PC-3 (cell line): Measurements from ENCODE around the gene PRICKLE1. TPM values are rescaled to one million over a fixed set of nuclear protein-coding genes. Genes with fewer than 3 reads are reported as not detected.

ENCODE experiments used
- ATAC-seq: fragments of 200-7000 bp; cut with Tn5 transposase; 2 replicates; pipeline ENCODE4 v1.9.1; 2020; ENCODE audit warnings: mild to moderate bottlenecking, moderate library complexity
- BruUV-seq: library from RNA; stranded (reverse); fragments of 400-500 nt; replicated peaks from 2 replicates; lab custom pipeline; 2021; lab: Mats Ljungman, UMichigan
- CTCF ChIA-PET: fragments of 300-600 bp; sonication (Branson Sonifier 250); formaldehyde crosslinking; loops from one replicate; lab custom pipeline; 2022; ENCODE audit warnings: antibody characterized with exemption; lab: Charles Lee
- POLR2A ChIA-PET: fragments of 300-600 bp; sonication (Branson Sonifier 250); formaldehyde crosslinking; loops from one replicate; lab custom pipeline; 2022; ENCODE audit warnings: antibody characterized with exemption; ENCODE audit not compliant: unreplicated experiment; lab: Charles Lee
- DNase-seq: peaks from one replicate; pipeline ENCODE4 v3.0.0-alpha.2; 2015
- H2AFZ ChIP-seq: fragments of 300-600 bp; sonication (generic); 2 replicates; pipeline ENCODE4 v1.6.0; 2016; ENCODE audit warnings: antibody characterized with exemption, low read length
- H3F3A ChIP-seq: fragments of 300-600 bp; sonication (generic); one replicate; pipeline ENCODE4 v1.6.0; 2017; ENCODE audit warnings: antibody characterized with exemption, low read length, control low read depth, mild to moderate bottlenecking; ENCODE audit not compliant: unreplicated experiment
- H3K27ac ChIP-seq: fragments of 300-600 bp; sonication (generic); 2 replicates; pipeline ENCODE4 v1.5.1; 2016; ENCODE audit warnings: mild to moderate bottlenecking, low read length
- H3K27me3 ChIP-seq: fragments of 300-600 bp; sonication (generic); 2 replicates; pipeline ENCODE4 v1.6.1; 2016; ENCODE audit warnings: low read length, mixed read lengths
- H3K36me3 ChIP-seq: fragments of 300-600 bp; sonication (generic); 2 replicates; pipeline ENCODE4 v1.6.1; 2016; ENCODE audit warnings: low read depth, mixed run types, low read length, mixed read lengths
- H3K4me1 ChIP-seq: fragments of 300-600 bp; sonication (generic); 2 replicates; pipeline ENCODE4 v1.5.1; 2016; ENCODE audit warnings: low read length; ENCODE audit not compliant: insufficient read depth
- H3K4me2 ChIP-seq: fragments of 300-600 bp; sonication (generic); 2 replicates; pipeline ENCODE4 v1.6.0; 2016; ENCODE audit warnings: low read length
- H3K4me3 ChIP-seq: fragments of 300-600 bp; sonication (generic); 2 replicates; pipeline ENCODE4 v1.5.1; 2016; ENCODE audit warnings: mild to moderate bottlenecking, low read length, mixed read lengths
- H3K79me2 ChIP-seq: fragments of 300-600 bp; sonication (generic); 2 replicates; pipeline ENCODE4 v1.6.1; 2017; ENCODE audit warnings: low read length, mixed read lengths
- H3K9ac ChIP-seq: fragments of 300-600 bp; sonication (generic); 2 replicates; pipeline ENCODE4 v1.6.0; 2016; ENCODE audit warnings: mild to moderate bottlenecking, low read length
- H3K9me2 ChIP-seq: fragments of 300-600 bp; sonication (generic); replicated peaks from 2 replicates; pipeline ENCODE4 v1.6.1; 2016; ENCODE audit warnings: mixed run types, low read length, mixed read lengths
- H3K9me3 ChIP-seq: fragments of 300-600 bp; sonication (generic); 2 replicates; pipeline ENCODE4 v1.6.1; 2016; ENCODE audit warnings: low read length, mixed read lengths
- H4K20me1 ChIP-seq: fragments of 300-600 bp; sonication (generic); 2 replicates; pipeline ENCODE4 v1.6.1; 2016; ENCODE audit warnings: low read length, mixed read lengths
- CTCF ChIP-seq: fragments of 300-600 bp; sonication (generic); conservative IDR thresholded peaks from 2 replicates; pipeline ENCODE4 v1.5.1; 2017; ENCODE audit warnings: antibody characterized with exemption, low read depth, mild to moderate bottlenecking, low read length
- EZH2 ChIP-seq: fragments of 300-600 bp; sonication (generic); IDR thresholded peaks from one replicate; pipeline ENCODE4 v1.6.1; 2017; ENCODE audit warnings: antibody characterized with exemption, mild to moderate bottlenecking, low read length; ENCODE audit not compliant: unreplicated experiment
- EZH2phosphoT487 ChIP-seq: fragments of 300-600 bp; sonication (generic); IDR thresholded peaks from 2 replicates; pipeline ENCODE4 v1.6.1; 2018; ENCODE audit warnings: mild to moderate bottlenecking, antibody characterized with exemption, low read length, borderline replicate concordance
- intact Hi-C: fragments of 100-400 bp; cut with micrococcal nuclease; formaldehyde crosslinking; loops from 2 replicates; pipeline ENCODE4 v1.9.0; 2023
- total RNA-seq: library from RNA; depleted of rRNA; stranded (reverse); fragments of >200 nt; gene quantifications from 2 replicates; pipeline ENCODE4 v1.2.3, GENCODE V29; 2014

Gene PRICKLE1
- total RNA-seq, 1 experiment from 2014 or later = 17.2 TPM

GRCh38 chr12:42568952-42569915 lies 20.3 kb downstream of the PRICKLE1 start:
- Histone ChIP-seq H3K9ac (no peak overlapping the region), H3K27me3 (no peaks in the 10 kb centered on the region), H3K9me2 (no peaks in the 10 kb centered on the region), H3K79me2 (peaks cover 40% of the 10 kb centered on the region), H3F3A (no peaks in the 10 kb centered on the region), H3K27ac (no peak overlapping the region), H2AFZ (0 out of 2 replicates have a peak overlapping the region, but pooled peaks have one; percentile 23), H3K4me3 (no peak overlapping the region), H3K36me3 (no peaks in the 10 kb centered on the region), H3K4me2 (peak overlapping the region; percentile 14; the same call in 1 of the 2 replicates), H4K20me1 (no peaks in the 10 kb centered on the region), H3K4me1 (peaks cover 7% of the 10 kb centered on the region), H3K9me3 (no peaks in the 10 kb centered on the region)
- BruUV-seq = no TSS peak
- ATAC-seq (peak; percentile 79), DNase-seq (peak; percentile 75)
- intact Hi-C loops = loop anchor here (1.0 to 10.0 kb wide), 4 partner anchors 87 to 768 kb away; no protein-coding TSS in a partner anchor
- ChIA-PET POLR2A (no interaction called here), CTCF (interaction anchor here (0.8 to 1.4 kb wide), 2 partner anchors 86 to 709 kb away, joined by 3 to 19 read pairs; no protein-coding TSS in a partner anchor)
- peak; percentile 80 for TF ChIP-seq CTCF
- no peak for TF ChIP-seq EZH2phosphoT487

GRCh38 chr12:42565633-42566032 lies 23.9 kb downstream of the PRICKLE1 start:
- Histone ChIP-seq H3K9me2 (no peaks in the 10 kb centered on the region), H3F3A (no peaks in the 10 kb centered on the region), H3K9me3 (no peaks in the 10 kb centered on the region), H3K4me2 (no peak overlapping the region), H3K4me1 (peaks cover 18% of the 10 kb centered on the region), H3K79me2 (peaks cover 15% of the 10 kb centered on the region), H3K27me3 (no peaks in the 10 kb centered on the region), H3K36me3 (no peaks in the 10 kb centered on the region), H3K27ac (no peak overlapping the region), H3K9ac (no peak overlapping the region), H4K20me1 (no peaks in the 10 kb centered on the region), H3K4me3 (no peak overlapping the region), H2AFZ (no peak overlapping the region)
- DNase-seq = no peak
- BruUV-seq = no TSS peak
- ChIA-PET CTCF (no interaction called here), POLR2A (no interaction called here)
- no peak for TF ChIP-seq EZH2phosphoT487
- intact Hi-C loops = loop anchor here (5.0 to 10.0 kb wide), 2 partner anchors 231 to 772 kb away; no protein-coding TSS in a partner anchor
- ATAC-seq = no peak

- ChIA-PET CTCF (no interaction called here), POLR2A (no interaction called here)
- Histone ChIP-seq H3K4me1 (peaks cover 18% of the 10 kb centered on the region), H3K27me3 (no peaks in the 10 kb centered on the region), H3K4me2 (no peak overlapping the region), H3K36me3 (no peaks in the 10 kb centered on the region), H2AFZ (no peak overlapping the region), H3K9me3 (no peaks in the 10 kb centered on the region), H3K9me2 (no peaks in the 10 kb centered on the region), H3K79me2 (peaks cover 20% of the 10 kb centered on the region), H3K9ac (no peak overlapping the region), H3F3A (no peaks in the 10 kb centered on the region), H4K20me1 (no peaks in the 10 kb centered on the region), H3K4me3 (no peak overlapping the region), H3K27ac (no peak overlapping the region)
- DNase-seq (no peak), ATAC-seq (no peak)
- intact Hi-C loops = loop anchor here (5.0 to 10.0 kb wide), 2 partner anchors 230 to 772 kb away; no protein-coding TSS in a partner anchor
- TF ChIP-seq EZH2phosphoT487 = no peak
- TF ChIP-seq EZH2 = no peak
- TF ChIP-seq CTCF = no peak
- BruUV-seq = no TSS peak
Observed at GRCh38 chr12:42564996-42565395, 24.6 kb downstream of the PRICKLE1 start.
